HFFc6 (cell line): Measurements from ENCODE around the gene KIAA1755. TPM values are rescaled to one million over a fixed set of nuclear protein-coding genes. Genes with fewer than 3 reads are reported as not detected.

ENCODE experiments used
- DNase-seq: peaks from one replicate; pipeline ENCODE4 v3.0.0-alpha.2; 2018
- H3K27ac Mint-ChIP-seq: 2 replicates; pipeline ENCODE4 v1.8.0; 2020; ENCODE audit warnings: mild to moderate bottlenecking, mixed read lengths
- H3K27me3 Mint-ChIP-seq: 2 replicates; pipeline ENCODE4 v1.8.0; 2021; ENCODE audit warnings: mild to moderate bottlenecking, moderate library complexity, mixed read lengths; ENCODE audit not compliant: insufficient read depth
- H3K36me3 Mint-ChIP-seq: 2 replicates; pipeline ENCODE4 v1.8.0; 2021; ENCODE audit warnings: low read depth, mixed read lengths
- H3K4me1 Mint-ChIP-seq: 2 replicates; pipeline ENCODE4 v1.8.0; 2020; ENCODE audit warnings: low read depth, mixed read lengths
- H3K4me3 Mint-ChIP-seq: 2 replicates; pipeline ENCODE4 v1.8.0; 2020; ENCODE audit warnings: mild to moderate bottlenecking, moderate library complexity, mixed read lengths
- H3K9me3 Mint-ChIP-seq: 2 replicates; pipeline ENCODE4 v1.8.0; 2020; ENCODE audit warnings: mild to moderate bottlenecking, mixed read lengths
- total RNA-seq, 6 experiments: library from RNA; stranded (reverse); fragmentation: NEBNext Ultra II Directional; extraction: Animal tissue kit (Norgen Biotek cat#: 25700); gene quantifications; 2 replicates in 1 of 6; 3 replicates in 5 of 6; pipeline ENCODE4 v1.2.3, GENCODE V29; 2021
- TF ChIP-seq, protein P1 (sequence below): fragments of 200-600 bp; sonication (generic); IDR thresholded peaks from 2 replicates; pipeline ENCODE4 v1.5.0; 2021; ENCODE audit warnings: antibody characterized with exemption, mild to moderate bottlenecking

KIAA1755 gene
- total RNA-seq, 6 experiments from 2014 or later = 1.2 to 4.4 (median 2.2) TPM

DNA sequence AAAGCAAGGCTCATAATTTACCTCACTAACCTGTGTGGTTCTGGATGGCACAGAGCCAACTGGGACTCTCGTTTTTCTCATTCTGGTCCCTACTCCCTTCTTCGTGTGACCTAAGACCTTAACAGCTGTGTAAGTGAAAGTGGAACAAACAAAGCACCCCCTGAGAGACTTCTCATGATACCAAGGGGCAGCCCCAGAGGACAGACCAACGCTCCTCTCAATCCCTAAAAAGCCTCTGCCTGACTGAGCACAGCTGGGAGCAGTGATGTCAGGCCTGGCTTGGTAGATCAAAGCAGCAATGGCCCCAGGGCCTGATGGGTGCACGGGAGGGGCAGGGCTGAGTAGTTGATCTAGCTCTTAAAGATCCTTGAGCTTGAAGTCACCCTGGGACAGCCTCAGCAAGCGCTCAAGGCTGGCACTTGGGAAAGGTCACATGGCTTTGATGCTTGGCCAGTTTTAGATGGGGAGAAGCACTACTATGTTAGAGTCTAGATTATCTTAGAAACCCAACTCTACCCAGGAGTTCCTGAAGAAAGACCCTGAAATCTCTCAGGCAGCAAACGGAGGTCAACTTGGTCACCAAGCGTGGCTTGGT, 79.2 kb downstream of the KIAA1755 start:
- peak overlapping the region; percentile 65 for H3K27ac Mint-ChIP-seq
- H3K27me3 Mint-ChIP-seq = peaks cover 2% of the 10 kb centered on the region
- H3K9me3 Mint-ChIP-seq = no peaks in the 10 kb centered on the region
- no peak overlapping the region for H3K4me3 Mint-ChIP-seq
- H3K36me3 Mint-ChIP-seq = no peaks in the 10 kb centered on the region
- peak; percentile 47 for DNase-seq
- TF ChIP-seq, protein P1, sequence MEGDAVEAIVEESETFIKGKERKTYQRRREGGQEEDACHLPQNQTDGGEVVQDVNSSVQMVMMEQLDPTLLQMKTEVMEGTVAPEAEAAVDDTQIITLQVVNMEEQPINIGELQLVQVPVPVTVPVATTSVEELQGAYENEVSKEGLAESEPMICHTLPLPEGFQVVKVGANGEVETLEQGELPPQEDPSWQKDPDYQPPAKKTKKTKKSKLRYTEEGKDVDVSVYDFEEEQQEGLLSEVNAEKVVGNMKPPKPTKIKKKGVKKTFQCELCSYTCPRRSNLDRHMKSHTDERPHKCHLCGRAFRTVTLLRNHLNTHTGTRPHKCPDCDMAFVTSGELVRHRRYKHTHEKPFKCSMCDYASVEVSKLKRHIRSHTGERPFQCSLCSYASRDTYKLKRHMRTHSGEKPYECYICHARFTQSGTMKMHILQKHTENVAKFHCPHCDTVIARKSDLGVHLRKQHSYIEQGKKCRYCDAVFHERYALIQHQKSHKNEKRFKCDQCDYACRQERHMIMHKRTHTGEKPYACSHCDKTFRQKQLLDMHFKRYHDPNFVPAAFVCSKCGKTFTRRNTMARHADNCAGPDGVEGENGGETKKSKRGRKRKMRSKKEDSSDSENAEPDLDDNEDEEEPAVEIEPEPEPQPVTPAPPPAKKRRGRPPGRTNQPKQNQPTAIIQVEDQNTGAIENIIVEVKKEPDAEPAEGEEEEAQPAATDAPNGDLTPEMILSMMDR = no peak
- peaks cover 52% of the 10 kb centered on the region for H3K4me1 Mint-ChIP-seq

DNA sequence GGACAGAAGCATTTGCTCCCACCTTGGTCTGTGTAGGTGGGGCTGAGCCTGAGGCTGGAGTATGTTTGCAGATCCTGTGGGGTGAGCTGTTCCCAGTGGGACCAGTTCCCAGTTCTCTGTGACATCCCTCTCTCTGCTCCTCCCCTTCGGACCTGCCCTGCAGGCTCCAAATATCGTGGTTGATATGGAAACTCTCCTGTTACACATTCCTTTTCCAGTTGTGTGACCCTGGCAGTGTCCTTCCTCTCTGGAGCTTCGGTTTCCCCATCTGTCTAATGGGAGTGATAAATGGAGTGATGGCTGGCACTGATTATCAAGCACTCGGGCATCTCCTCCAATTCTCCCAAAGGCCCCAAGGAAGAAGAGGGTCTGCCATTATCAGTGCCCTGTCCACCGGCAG, 79.8 kb downstream of the KIAA1755 start:
- Mint-ChIP-seq H3K27ac (peak overlapping the region; percentile 65), H3K9me3 (no peaks in the 10 kb centered on the region), H3K27me3 (peaks cover 2% of the 10 kb centered on the region), H3K36me3 (no peaks in the 10 kb centered on the region), H3K4me1 (peaks cover 51% of the 10 kb centered on the region), H3K4me3 (no peak overlapping the region)
- TF ChIP-seq, protein P1 = no peak
- peak; percentile 68 for DNase-seq

DNA sequence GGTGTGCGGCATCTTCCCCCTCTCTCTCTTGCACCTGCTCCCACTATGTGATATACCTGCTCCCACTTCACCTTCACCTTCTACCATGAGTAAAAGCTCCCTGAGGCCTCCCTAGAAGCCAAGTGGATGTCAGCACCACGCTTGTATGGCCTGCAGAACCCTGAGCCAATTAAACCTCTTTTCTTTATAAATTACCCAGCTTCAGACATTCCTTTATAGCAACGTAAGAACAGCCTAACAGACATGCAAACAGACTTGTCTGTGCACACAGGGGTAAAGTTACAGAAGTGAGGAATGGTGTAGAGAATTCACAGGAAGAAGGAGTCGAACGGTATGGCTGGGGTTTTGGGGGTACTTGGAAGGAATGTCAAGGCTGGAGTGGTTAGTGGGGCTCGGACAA, 80.7 kb downstream of the KIAA1755 start:
- TF ChIP-seq, protein P1 = no peak
- Mint-ChIP-seq H3K4me3 (no peak overlapping the region), H3K4me1 (peaks cover 51% of the 10 kb centered on the region), H3K27me3 (peaks cover 2% of the 10 kb centered on the region), H3K9me3 (no peaks in the 10 kb centered on the region), H3K36me3 (no peaks in the 10 kb centered on the region), H3K27ac (no peak overlapping the region)
- no peak for DNase-seq

DNA sequence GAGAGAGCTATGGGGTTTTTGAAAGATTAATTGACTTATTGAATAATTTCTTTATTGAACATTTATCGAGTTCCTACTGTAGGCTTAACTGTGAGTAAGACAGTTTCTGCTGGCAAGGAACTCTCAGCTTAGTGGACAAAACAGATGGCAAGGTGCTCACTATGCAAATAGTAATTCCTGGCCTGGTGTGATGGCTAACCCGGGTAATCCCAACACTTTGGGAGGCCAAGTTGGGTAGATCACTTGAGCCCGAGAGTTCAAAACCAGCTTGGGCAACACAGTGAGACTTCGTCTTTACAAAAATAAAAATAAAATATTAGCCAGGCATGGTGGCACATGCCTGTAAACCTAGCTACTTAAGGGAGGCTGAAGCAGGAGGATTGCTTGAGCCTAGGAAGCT, 82.0 kb downstream of the KIAA1755 start:
- TF ChIP-seq, protein P1 = no peak
- no peak overlapping the region for H3K27ac Mint-ChIP-seq
- no peaks in the 10 kb centered on the region for H3K9me3 Mint-ChIP-seq
- peaks cover 60% of the 10 kb centered on the region for H3K4me1 Mint-ChIP-seq
- no peaks in the 10 kb centered on the region for H3K36me3 Mint-ChIP-seq
- no peak overlapping the region for H3K4me3 Mint-ChIP-seq
- DNase-seq = no peak
- peaks cover 4% of the 10 kb centered on the region for H3K27me3 Mint-ChIP-seq

DNA sequence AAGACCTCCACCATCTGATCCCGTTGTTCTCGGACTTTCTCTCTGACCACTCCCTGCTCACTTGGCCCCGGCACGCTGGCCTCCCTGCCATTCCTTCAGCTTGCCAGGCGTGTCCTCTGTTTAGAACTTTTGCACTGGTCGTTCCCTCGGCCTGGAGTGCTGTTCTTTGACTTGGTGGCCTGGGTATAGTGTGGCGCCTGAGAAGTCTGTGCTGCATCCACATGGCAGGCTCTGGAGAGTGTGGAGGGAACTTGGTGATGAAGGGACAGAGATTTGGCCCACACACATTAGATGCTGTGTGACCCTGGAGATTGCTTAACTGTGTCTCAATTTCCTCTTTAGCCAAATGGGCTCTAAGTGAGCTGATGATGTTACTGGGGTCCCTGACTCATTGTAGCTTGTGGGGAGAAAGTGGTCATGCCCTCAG, 82.5 kb downstream of the KIAA1755 start:
- no peak for DNase-seq
- Mint-ChIP-seq H3K4me1 (peaks cover 66% of the 10 kb centered on the region), H3K27ac (no peak overlapping the region; the same call in 1 of the 2 replicates), H3K4me3 (no peak overlapping the region), H3K36me3 (no peaks in the 10 kb centered on the region), H3K9me3 (no peaks in the 10 kb centered on the region), H3K27me3 (peaks cover 4% of the 10 kb centered on the region)
- TF ChIP-seq, protein P1 = no peak
